TTC549 (cell line): ENCODE measurements around the gene FJX1.

Experiments used
- FAIRE-seq: peaks from 2 replicates; lab custom pipeline; 2012; peaks lifted over from hg19 to GRCh38; lab: Jason Lieb, UNC

FJX1 gene, protein sequence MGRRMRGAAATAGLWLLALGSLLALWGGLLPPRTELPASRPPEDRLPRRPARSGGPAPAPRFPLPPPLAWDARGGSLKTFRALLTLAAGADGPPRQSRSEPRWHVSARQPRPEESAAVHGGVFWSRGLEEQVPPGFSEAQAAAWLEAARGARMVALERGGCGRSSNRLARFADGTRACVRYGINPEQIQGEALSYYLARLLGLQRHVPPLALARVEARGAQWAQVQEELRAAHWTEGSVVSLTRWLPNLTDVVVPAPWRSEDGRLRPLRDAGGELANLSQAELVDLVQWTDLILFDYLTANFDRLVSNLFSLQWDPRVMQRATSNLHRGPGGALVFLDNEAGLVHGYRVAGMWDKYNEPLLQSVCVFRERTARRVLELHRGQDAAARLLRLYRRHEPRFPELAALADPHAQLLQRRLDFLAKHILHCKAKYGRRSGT

DNA sequence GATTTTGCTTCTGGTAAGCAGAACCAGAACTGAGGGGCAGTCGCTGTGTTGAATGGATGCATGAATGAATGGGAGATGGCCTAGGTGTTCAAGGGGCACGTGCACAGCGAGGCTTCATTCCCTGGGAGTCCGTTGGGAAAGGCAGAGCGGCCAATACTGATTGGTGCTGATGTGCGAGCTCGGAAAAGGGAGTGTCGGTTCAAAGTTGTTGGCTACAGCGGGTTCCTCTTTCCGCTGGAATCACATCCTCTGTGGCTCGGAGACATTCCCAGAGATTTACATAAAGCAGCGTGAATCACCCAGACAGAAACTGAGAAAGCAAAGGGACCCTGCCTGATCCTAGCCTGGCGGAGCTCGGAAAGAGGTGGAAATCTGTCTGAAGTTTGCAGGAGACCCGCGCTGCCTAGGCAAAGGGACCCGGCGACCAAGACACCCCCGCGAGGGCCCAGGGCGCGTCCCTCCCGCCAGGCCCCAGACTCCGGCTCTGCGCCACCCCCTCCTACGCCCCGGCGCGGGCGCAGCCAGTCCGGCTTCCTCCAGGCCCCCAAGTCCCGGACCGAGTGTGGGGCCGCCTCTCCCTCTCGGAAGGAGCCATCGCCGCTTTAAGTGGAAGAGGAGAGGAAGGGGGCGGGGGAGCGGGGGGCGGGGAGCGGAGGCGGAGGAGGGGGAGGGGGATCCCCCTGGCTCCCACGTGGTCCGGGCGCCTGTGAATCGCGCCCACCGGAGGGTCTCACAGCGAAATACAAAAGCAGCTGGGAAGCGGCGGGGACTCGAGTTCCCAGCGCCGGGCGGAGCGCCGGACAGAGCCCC is at the start of gene FJX1:
TSS of gene FJX1 (plus strand) at position 774 of the 810 bp plus-strand sequence. CDS start 177 bp downstream, outside the sequence.
- FAIRE-seq: no peak

- no peak for FAIRE-seq
These were observed 46.6 kb upstream of the FJX1 start for GRCh38 chr11:35571696-35572095.

- no peak for FAIRE-seq
These were observed 38.5 kb upstream of the FJX1 start for GRCh38 chr11:35579557-35580396.

DNA sequence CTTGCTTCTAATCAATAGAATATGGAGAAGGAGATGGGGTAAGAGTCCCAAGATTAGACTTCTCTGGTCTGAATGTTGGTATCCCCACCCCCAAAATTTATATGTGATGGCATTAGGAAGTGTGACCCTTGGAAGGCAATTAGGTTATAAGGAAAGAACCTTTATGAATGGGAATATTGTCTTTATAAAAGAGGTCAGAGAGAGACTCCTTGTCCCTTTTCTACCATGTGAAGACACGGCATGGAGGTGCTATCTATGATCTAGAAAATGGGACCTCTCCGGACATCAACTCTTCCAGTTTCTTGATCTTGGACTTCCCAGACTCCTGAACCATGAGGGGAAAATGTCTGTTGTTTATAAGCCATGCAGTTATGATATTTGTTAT is 37.9 kb upstream of the FJX1 start:
- FAIRE-seq: no peak

DNA sequence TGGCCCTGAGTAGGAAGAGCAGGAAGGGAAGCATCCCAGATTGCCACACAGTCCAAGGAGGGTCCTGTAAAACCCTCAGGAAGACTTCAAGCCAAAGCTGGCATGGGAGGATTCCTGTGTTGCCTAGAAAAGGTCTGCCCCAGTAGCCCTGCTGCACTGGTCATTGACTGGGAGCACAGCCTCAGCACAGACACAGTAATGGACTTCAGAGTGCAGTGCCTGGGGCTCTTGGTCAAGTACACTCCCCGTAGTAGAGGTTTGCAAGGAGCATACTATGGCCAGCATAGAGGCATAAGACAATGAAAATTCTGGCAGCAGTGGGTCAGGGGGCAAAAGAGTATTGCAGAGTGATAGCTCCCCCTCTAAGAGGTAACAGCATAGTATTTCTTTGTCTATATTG is 36.2 kb upstream of the FJX1 start:
- no peak for FAIRE-seq

DNA sequence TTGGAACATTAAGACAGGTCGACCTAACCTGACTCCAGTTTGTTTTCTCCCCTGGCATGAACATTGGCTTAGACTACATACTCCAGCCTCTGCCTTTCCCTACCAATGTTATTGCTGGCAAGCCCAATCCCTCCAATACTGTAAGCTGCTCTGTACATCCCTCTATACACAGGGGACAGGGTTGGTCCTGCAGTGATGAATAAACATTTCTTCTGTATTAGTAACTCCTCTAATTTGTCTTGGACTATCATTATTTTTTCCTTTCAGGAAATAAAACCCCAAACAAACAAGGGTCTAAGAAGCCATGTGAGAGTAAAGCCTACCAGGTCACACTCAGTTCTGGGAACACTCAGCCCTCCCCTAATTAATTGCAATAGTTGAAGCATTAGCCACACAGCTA is 35.1 kb upstream of the FJX1 start:
- no peak for FAIRE-seq

- no peak for FAIRE-seq
These were observed 34.4 kb upstream of the FJX1 start for GRCh38 chr11:35583843-35584242.

GRCh38 chr11:35584321-35584720 is 33.9 kb upstream of the FJX1 start:
- FAIRE-seq: no peak

DNA sequence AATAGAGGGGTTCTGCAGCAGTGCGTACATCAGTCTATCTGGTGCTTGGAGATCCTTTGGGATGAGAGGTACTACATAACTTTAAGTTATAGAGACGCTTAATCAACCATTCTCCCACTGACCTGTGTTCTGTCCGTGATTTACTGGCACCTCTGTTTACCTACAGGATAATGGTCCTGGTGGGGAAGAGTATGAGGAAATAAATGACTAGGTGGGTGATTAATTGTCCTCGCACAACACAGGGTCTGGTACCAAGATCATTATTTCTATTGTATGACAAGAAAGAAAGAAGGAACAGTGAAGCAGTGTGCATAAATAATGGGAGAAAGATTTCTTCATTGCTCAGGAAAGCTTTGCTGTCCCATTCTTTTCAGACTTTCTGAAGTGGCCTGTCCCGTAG is 32.8 kb upstream of the FJX1 start:
- no peak for FAIRE-seq

DNA sequence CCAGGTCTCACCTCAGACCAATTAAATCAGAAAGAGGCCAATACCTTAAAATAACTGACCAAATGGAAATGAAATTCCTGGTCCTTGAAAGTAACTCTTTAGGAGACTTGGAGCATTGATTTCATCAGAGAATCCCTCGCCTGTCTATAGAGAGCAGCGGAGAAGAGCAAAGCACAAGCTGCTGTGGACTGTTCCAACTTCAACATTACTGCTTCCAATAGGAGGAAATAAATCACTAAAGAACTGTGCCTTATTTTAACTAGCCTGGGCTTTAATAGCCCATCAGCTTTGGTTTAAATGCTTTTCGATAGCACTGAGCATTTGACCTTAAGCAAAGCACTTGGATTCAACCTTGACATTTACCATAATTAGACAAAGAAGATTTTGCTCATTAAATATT is 32.0 kb upstream of the FJX1 start:
- no peak for FAIRE-seq

- FAIRE-seq: no peak
These were observed 30.3 kb upstream of the FJX1 start for GRCh38 chr11:35587972-35588371.

- FAIRE-seq: no peak
These were observed 29.6 kb upstream of the FJX1 start for GRCh38 chr11:35588627-35589026.

DNA sequence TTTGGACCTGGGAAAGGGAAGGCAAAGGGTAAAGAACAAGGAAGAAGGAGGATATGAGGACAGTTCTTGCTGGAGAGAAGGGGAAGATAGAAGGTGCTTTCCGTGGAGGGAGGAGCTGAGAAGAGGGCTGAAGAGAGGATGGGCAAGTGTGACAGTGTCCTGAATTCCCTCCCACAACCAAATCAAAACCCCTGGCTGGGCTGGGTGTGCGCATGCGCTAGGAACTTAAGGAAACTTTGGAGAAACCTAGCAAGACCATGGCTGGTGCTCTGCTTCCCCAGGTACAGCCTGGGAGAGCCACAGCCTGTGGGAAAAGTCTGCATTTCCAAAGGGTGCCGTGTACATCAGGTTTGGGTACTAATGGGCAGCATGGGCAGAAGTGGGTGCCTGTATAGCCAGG is 29.0 kb upstream of the FJX1 start:
- no peak for FAIRE-seq

GRCh38 chr11:35590412-35590811 is 27.8 kb upstream of the FJX1 start:
- no peak for FAIRE-seq

DNA sequence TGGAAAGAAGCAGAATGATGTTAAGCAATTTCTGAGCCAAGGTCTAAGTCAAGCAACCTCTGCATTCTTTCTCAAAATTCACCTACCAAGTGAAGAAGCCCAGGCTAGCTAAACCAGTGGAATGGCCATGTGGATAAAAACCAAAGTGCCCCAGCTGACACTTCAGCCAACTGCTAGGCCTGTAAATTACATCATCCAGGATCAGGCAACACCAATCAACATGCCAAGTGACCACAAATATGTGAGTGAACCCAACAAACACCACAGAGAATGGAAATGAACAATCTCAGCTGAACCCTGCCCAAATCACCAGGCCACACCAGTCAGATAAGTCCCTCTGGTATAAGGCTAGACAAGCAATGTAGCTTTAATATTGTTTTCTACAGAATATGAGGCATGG is 25.1 kb upstream of the FJX1 start:
- no peak for FAIRE-seq

DNA sequence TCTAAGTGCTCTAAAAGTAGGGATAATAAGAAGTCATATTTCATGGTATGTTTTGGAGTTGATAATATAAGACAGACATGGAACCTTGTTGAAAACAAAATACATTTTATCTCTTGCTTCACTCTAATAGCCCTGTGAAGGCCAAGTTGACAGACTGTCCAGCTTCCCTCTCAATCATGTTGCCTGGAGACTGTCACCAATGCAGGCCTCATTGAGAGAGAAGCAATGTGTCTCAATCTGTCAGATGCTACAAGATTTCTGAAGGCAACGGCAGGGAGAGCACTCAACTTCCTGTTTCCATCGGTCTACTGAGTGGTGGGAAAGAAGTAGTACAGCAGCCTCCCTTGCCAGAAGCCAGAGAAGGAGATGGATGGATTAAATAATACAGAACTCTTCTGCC is 23.6 kb upstream of the FJX1 start:
- no peak for FAIRE-seq

- FAIRE-seq: no peak
These were observed 19.8 kb upstream of the FJX1 start for GRCh38 chr11:35598254-35599125.

DNA sequence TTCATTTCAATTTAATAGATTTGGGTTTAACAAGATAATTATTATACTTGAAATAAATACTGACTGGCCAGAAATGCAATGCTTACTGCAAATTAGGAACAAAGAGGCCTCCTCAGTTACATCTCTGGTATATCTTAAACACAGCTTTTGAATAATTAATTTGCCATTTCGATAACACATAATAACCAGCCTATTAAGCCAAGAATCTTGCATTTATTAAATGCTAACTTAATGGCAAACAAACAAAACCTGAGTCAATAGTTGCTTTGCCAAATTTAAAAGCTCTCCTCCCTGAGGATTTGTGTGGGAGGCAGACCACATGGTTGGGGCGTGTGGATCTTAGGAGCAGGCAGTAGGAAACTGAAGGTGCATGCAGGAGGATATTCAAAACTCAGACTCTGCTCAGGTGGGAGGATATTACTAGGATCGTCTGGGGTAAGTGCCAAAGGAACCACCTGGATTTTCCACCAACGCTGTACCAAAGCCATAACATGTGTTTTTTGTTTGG is 17.9 kb upstream of the FJX1 start:
- FAIRE-seq: no peak

GRCh38 chr11:35602160-35602793 is 16.0 kb upstream of the FJX1 start:
- no peak for FAIRE-seq

DNA sequence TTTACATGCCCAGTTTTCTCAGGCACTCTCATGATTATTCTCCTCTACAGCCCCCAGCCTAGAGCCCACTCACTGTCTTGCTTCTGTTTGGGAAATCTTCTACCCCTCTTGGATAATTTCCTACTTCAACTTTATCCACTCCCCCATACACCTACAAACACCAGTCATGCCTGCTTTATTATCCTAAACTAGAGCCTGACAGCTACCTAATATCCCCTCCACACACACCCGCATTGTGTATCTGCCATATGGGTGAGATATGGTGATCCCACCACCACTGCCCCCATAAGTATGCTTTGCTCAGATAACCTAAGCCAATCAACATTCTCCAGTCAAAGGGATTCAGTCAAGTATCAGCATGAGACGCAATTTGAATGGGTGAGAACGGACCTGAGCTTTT is 15.3 kb upstream of the FJX1 start:
- no peak for FAIRE-seq

- FAIRE-seq: no peak
These were observed 12.6 kb upstream of the FJX1 start for GRCh38 chr11:35605706-35606105.
